Panc1 (cell line): Measurements from ENCODE around the gene SULF2. TPM values are rescaled to one million over a fixed set of nuclear protein-coding genes. Genes with fewer than 3 reads are reported as not detected.

Experiments used
- ATAC-seq: fragments of 200-7000 bp; cut with Tn5 transposase; 2 replicates; pipeline ENCODE4 v1.9.1; 2020; ENCODE audit warnings: mild to moderate bottlenecking, moderate library complexity
- BruUV-seq: library from RNA; stranded (reverse); fragments of 400-500 nt; replicated peaks from 2 replicates; lab custom pipeline; 2021; lab: Mats Ljungman, UMichigan
- CTCF ChIA-PET: fragments of 300-600 bp; sonication (Branson Sonifier 250); formaldehyde crosslinking; loops from one replicate; lab custom pipeline; 2022; ENCODE audit warnings: antibody characterized with exemption; lab: Charles Lee
- POLR2A ChIA-PET: fragments of 300-600 bp; sonication (Branson Sonifier 250); formaldehyde crosslinking; loops from one replicate; lab custom pipeline; 2022; ENCODE audit warnings: antibody characterized with exemption; lab: Charles Lee
- DNase-seq: peaks from one replicate; pipeline ENCODE4 v3.0.0-alpha.2; 2010; ENCODE audit warnings: low read depth, low spot score
- H3K27ac ChIP-seq: 2 replicates; pipeline ENCODE4 v1.5.1; 2011; ENCODE audit warnings: mild to moderate bottlenecking, low read length, inconsistent platforms
- H3K27me3 ChIP-seq: fragments of 200-500 bp; sonication (Bioruptor generic); 2 replicates; pipeline ENCODE4 v1.6.0; 2014; ENCODE audit warnings: low read length, inconsistent platforms; ENCODE audit not compliant: control insufficient read depth, insufficient read depth
- H3K36me3 ChIP-seq: fragments of 200-500 bp; sonication (Bioruptor generic); 2 replicates; pipeline ENCODE4 v1.5.1; 2014; ENCODE audit warnings: inconsistent platforms, mild to moderate bottlenecking, low read length, moderate library complexity; ENCODE audit not compliant: control insufficient read depth, insufficient read depth
- H3K4me1 ChIP-seq: 2 replicates; pipeline ENCODE4 v1.5.1; 2011; ENCODE audit warnings: inconsistent platforms, mild to moderate bottlenecking, low read length, moderate library complexity; ENCODE audit not compliant: control insufficient read depth, insufficient read depth
- H3K4me3 ChIP-seq, 2 experiments: 2 replicates each; pipeline ENCODE4 v1.5.1; 2011 to 2012; ENCODE audit warnings: low read depth in 2 of 2, low read length in 2 of 2, mild to moderate bottlenecking in 2 of 2, inconsistent platforms in 1 of 2, moderate library complexity in 1 of 2
- H3K9me3 ChIP-seq: fragments of 200-500 bp; sonication (Bioruptor generic); 2 replicates; pipeline ENCODE4 v1.5.1; 2014; ENCODE audit warnings: low read depth, mild to moderate bottlenecking, inconsistent platforms, low read length, moderate library complexity; ENCODE audit not compliant: control insufficient read depth, insufficient read depth
- CTCF ChIP-seq: fragments of 450-650 bp; IDR thresholded peaks from 2 replicates; pipeline ENCODE4 v1.5.1; 2017; ENCODE audit warnings: mild to moderate bottlenecking
- POLR2AphosphoS5 ChIP-seq: IDR thresholded peaks from 2 replicates; pipeline ENCODE4 v1.6.1; 2012; ENCODE audit warnings: mild to moderate bottlenecking, low read depth, low read length, moderate library complexity
- SIN3A ChIP-seq: IDR thresholded peaks from 2 replicates; pipeline ENCODE4 v1.6.1; 2012; ENCODE audit warnings: low read depth, mild to moderate bottlenecking, low read length, moderate library complexity, borderline replicate concordance; ENCODE audit not compliant: insufficient read depth
- TCF7L2 ChIP-seq: IDR thresholded peaks from 2 replicates; pipeline ENCODE4 v1.6.1; 2011; ENCODE audit warnings: mild to moderate bottlenecking, low read depth, low read length, inconsistent platforms
- in situ Hi-C: cut with HindIII; loops from 2 replicates; pipeline ENCODE4 v1.10.0; 2016; ENCODE audit warnings: low sequenced_read_pairs, low pct_unique_long_range_greater_than_20kb
- intact Hi-C: fragments of 100-400 bp; cut with micrococcal nuclease; formaldehyde crosslinking; loops from one replicate; pipeline ENCODE4 v1.10.0; 2022; ENCODE audit not compliant: unreplicated experiment
- total RNA-seq: library from RNA; stranded (reverse); gene quantifications from one replicate; pipeline ENCODE4 v1.2.1, GENCODE V29; 2021; ENCODE audit not compliant: unreplicated experiment
- TF ChIP-seq, protein P1 (sequence below), 2 experiments: IDR thresholded peaks; 2 replicates each; pipeline ENCODE4 v1.6.1; 2011 to 2012; ENCODE audit warnings: low read depth in 2 of 2, control low read depth in 1 of 2, low read length in 1 of 2, mild to moderate bottlenecking in 1 of 2, moderate library complexity in 1 of 2; ENCODE audit not compliant: insufficient read depth in 1 of 2

SULF2 gene
- total RNA-seq, 1 experiment from 2014 or later = 1.4 TPM

- in situ Hi-C loops (no loop called here), intact Hi-C loops (no loop called here)
- Histone ChIP-seq H3K36me3 (no peaks in the 10 kb centered on the region), H3K9me3 (no peaks in the 10 kb centered on the region), H3K4me3 (no peak overlapping the region), H3K27ac (no peak overlapping the region), H3K4me1 (no peaks in the 10 kb centered on the region; the same call in 1 of the 2 replicates), H3K27me3 (no peaks in the 10 kb centered on the region)
- TF ChIP-seq SIN3A = no peak
- TF ChIP-seq CTCF = no peak
- no peak for TF ChIP-seq TCF7L2
- TF ChIP-seq, protein P1, sequence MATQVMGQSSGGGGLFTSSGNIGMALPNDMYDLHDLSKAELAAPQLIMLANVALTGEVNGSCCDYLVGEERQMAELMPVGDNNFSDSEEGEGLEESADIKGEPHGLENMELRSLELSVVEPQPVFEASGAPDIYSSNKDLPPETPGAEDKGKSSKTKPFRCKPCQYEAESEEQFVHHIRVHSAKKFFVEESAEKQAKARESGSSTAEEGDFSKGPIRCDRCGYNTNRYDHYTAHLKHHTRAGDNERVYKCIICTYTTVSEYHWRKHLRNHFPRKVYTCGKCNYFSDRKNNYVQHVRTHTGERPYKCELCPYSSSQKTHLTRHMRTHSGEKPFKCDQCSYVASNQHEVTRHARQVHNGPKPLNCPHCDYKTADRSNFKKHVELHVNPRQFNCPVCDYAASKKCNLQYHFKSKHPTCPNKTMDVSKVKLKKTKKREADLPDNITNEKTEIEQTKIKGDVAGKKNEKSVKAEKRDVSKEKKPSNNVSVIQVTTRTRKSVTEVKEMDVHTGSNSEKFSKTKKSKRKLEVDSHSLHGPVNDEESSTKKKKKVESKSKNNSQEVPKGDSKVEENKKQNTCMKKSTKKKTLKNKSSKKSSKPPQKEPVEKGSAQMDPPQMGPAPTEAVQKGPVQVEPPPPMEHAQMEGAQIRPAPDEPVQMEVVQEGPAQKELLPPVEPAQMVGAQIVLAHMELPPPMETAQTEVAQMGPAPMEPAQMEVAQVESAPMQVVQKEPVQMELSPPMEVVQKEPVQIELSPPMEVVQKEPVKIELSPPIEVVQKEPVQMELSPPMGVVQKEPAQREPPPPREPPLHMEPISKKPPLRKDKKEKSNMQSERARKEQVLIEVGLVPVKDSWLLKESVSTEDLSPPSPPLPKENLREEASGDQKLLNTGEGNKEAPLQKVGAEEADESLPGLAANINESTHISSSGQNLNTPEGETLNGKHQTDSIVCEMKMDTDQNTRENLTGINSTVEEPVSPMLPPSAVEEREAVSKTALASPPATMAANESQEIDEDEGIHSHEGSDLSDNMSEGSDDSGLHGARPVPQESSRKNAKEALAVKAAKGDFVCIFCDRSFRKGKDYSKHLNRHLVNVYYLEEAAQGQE (IDR thresholded peaks at IDR 0.05; ENCODE audit: insufficient read depth in 1 of 2, low read depth in 2 of 2, low read length in 1 of 2) = no peak
- no peak for TF ChIP-seq POLR2AphosphoS5
- ATAC-seq = no peak
- no peak for DNase-seq
- ChIA-PET POLR2A (no interaction called here), CTCF (no interaction called here)
- BruUV-seq = no TSS peak
Observed at GRCh38 chr20:47700327-47700726, 85.0 kb downstream of the SULF2 start.

GRCh38 chr20:47699818-47700217, 85.5 kb downstream of the SULF2 start:
- TF ChIP-seq, protein P1 (IDR thresholded peaks at IDR 0.05; ENCODE audit: insufficient read depth in 1 of 2, low read depth in 2 of 2, low read length in 1 of 2) = no peak
- TF ChIP-seq TCF7L2 = no peak
- no peak for TF ChIP-seq CTCF
- no peak for TF ChIP-seq POLR2AphosphoS5
- TF ChIP-seq SIN3A = no peak
- ChIA-PET POLR2A (no interaction called here), CTCF (no interaction called here)
- H3K27me3 ChIP-seq = no peaks in the 10 kb centered on the region
- in situ Hi-C loops (no loop called here), intact Hi-C loops (no loop called here)
- ATAC-seq = no peak
- H3K4me1 ChIP-seq = no peaks in the 10 kb centered on the region
- H3K4me3 ChIP-seq = no peak overlapping the region
- BruUV-seq = no TSS peak
- H3K27ac ChIP-seq = no peak overlapping the region
- no peaks in the 10 kb centered on the region for H3K9me3 ChIP-seq
- H3K36me3 ChIP-seq = no peaks in the 10 kb centered on the region
- no peak for DNase-seq
